NCI-H2171 treated with DMSO at 0.1 percent for 48 hours (cell line): ENCODE measurements around the gene C9orf40.

Experiments
- DNase-seq: peaks from one replicate; lab custom pipeline; 2025; lab: John Stamatoyannopoulos, UW

The C9orf40 gene, protein sequence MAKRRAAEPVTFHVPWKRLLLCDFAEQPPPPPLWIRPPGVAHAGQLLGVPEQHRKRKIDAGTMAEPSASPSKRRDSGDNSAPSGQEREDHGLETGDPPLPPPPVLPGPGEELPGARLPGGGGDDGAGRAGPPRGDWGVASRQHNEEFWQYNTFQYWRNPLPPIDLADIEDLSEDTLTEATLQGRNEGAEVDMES

DNA sequence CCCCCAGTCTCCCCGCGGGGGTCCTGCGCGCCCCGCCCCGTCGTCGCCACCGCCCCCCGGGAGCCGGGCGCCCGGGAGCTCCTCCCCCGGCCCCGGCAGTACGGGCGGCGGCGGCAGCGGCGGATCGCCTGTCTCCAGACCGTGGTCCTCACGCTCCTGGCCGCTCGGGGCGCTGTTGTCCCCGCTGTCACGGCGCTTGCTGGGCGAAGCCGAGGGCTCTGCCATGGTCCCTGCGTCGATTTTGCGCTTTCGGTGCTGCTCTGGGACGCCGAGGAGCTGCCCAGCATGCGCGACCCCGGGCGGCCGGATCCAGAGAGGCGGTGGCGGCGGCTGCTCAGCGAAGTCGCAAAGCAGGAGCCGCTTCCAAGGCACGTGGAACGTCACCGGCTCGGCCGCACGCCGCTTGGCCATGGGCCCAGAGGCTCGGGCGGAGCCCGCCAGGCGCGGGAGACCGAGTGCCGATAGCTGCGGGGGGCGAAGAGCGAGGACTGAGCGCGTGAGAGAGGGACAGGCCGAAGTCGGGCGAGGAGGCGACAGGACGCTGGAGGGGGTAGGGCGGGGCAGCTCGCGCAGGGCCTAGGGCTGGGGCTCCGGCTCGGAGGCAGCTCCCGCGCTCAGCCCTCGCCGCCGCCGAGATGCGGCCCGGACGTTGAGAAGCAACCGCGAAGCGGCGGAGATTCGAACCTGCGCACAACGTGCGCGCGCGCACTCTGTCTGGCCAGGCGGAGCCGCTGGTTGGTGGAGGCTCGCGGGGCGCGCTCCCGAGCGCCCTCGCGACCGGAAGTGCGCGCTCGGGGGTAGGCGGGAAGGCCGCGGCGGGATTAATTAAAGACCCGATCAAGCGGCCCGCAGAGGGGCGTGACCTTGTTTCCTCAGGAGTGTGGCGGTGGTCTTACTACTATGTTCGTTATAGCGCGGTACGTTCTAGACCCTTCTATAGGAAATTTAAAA lies at the start of gene C9orf40:
Gene C9orf40, minus strand, starts transcription at position 712 of the 951 bp plus-strand sequence. Its CDS starts 301 bp downstream, at position 411.
- DNase-seq: peak; percentile 81

DNA sequence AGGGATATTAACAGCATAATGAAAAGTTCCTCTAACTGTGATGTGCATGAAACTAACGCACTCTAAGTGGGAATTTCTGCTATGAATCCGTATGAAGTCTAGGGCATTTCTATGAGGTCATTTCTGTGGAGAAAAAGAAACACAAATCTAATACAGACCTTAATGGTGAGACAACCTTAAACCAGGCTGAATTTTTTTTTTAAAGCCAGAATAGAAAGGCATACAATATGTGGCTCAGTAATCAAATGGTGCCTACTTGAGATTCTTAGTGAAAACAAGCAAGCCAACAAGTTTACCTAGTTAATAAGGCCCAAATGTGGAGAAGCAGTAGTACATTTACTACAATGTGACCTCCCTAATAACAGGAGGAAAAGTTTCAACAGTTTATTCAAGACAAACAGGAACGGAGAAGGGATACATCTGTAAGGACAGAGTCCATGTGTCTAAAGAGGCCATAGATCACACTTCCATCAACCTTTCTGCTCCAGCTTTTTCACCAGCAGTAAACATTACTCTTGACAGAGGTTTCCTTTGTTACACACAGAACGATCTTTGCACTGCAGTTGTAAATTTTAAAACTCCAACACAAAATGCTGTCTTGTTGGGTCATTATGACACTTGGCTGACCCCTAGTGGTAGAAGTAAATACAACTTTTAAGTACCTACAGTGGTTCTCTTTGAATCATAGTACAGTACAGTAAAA lies 49.2 kb upstream of the C9orf40 start:
- DNase-seq: peak; percentile 70

DNA sequence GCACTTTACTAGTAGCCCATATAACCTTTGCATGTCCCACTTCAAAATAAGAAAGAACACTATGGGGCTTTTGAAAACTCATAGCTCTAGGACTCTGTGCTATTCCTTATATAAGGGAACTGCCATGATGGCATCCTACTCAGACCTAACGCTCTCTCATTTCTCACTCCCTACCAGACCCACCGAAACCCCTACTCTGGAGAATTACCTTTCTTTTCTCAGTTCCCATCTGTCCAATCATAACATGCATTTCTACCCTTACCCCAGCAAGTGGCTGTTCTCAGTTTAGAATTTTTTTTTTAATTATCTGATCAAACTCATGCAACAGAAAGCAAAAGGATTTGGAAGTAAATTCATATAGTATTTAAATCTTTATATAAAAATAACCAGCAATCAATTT lies 48.1 kb upstream of the C9orf40 start:
- no peak for DNase-seq

DNA sequence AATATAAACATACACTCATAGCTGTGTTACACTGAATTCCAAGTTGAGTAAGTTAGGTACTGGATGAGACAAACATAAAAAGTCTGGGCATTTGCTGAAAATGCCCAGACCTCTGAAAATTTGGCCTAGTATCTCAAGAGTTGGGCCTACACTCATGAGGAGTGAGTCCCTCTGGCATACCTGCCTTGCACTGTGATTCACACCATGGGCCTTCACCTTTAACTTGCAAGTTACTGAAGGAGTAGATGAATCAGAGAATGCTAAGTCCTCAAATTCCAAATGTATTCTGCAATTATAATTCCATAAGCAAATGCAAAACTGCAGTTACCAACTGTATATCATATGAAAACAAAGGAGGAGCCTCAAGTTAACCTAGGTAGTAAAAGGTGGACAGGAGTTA lies 32.3 kb upstream of the C9orf40 start:
- DNase-seq: no peak

DNA sequence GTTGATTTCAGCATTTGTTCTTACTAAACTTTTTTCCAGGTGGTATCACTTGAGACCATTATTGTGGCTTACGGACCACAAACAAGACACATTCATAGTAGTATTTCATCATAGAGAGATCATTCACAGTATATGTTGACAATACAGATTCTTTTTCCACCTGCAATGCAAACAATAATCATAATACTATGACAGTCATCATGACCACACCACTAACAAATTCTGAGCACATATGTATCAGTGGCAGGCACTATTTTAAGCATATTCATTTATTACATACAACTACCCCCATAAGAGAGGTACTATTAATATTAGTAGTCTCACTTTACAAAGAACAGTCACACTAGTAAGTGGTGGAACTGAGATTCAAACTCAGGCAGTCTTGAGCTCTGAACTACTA lies 31.0 kb upstream of the C9orf40 start:
- DNase-seq: no peak

DNA sequence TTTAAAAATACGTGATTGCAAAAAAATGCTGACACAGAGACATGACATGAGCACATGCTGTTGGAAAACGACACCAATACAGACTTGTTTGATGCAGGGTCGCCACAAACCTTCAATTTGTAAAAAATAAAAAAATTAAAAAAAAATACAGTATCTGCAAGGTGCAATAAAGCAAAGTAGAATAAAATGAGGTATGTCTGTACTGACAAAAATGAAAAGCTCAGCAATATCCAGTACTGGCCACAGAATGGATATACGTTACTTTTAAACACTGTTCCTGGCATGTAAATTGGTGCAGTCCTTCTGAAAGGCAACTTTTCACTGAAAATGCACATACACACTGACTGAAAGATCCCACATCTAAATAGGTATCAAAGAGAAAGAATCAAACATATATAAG lies 27.1 kb upstream of the C9orf40 start:
- no peak for DNase-seq

DNA sequence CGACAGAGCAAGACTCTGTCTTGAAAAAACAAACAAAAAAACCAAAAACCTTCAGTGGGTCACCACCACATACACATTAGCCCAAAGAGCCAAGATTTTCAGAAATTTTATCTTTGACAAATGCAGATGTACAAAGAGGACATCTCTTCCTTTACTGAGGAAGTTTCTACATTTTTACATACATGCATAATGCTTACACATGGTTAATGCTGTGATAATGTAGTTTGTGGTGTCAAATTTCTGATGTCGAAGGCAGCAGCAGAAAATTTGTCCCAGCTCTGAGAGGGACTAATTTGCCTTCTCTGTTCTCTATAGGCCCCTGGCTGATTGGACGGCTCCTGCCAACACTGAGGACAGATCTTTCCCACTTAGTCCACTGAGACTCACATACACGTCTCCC lies 24.6 kb upstream of the C9orf40 start:
- no peak for DNase-seq

DNA sequence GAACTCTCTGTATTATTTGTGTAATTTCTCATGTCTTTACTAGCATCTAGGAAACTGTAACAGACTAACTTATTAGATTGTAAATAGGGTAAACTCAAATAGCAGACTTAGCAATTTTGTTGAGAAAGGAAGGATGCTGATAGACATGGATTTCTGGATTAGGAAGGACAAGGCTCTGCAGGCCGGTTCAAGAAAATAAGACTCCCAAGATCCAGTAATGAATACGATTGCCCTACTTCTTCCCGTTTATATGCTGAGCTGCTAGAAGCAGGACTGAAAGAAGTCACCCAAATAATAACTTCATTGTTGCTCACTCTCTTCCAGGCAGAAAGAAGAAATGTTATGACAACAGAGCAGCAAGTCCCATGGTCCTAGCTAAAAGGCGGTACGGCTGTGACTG lies 22.8 kb upstream of the C9orf40 start:
- no peak for DNase-seq

DNA sequence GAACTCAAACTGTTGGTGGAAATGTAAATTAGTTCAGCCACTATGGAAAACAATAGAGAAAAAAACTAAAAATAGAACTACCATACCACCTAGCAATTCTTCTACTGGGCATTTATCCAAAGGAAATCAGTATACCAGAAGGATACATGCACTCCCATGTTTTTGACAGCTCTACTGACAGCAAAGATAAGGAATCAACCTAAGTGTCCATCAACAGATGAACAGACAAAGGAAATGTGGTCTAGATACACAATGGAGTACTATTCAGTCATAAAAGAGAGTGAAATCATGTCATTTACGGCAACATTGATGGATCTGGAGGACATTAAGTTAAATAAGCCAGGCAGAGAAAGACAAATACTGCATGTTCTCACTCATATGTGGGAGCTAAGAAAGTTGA lies 21.8 kb upstream of the C9orf40 start:
- DNase-seq: no peak

DNA sequence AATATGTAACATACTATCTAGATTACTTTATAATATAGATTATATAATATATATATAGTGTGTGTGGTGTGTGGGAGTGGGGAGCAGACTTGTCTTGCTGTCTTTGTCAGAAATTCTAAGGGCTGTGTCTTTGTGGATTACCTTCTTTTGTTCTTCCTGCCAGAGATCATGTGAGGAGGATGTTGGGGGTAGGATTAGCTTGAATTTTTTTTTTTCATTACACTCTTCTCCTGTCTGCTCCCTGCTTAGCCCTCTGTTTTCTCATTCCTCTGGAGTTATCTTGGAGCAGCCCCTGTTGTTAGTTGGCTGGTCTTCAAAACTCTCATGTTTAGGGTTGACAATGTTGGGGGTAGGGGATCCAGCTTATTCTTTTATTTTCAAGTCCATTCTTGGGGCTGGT lies 21.0 kb upstream of the C9orf40 start:
- DNase-seq: no peak

DNA sequence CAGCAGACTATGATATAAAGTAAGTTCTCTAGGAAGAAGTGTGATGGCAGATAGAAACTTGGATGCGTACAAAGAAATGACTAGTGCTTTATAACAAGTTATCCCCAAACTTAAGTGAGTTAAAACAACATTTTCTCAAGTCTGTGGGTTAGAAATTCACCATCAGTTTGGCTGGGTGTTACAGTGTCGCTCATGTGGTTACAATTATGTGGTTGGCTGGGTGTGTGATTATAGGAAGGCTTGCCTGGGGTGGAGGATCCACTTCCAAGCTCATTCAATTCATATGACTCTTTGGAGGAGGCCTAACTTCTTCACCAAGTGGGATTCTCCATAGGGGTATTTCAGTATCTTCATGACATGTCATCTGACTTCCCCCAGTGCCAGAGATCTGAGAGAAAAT lies 10.3 kb upstream of the C9orf40 start:
- no peak for DNase-seq

DNA sequence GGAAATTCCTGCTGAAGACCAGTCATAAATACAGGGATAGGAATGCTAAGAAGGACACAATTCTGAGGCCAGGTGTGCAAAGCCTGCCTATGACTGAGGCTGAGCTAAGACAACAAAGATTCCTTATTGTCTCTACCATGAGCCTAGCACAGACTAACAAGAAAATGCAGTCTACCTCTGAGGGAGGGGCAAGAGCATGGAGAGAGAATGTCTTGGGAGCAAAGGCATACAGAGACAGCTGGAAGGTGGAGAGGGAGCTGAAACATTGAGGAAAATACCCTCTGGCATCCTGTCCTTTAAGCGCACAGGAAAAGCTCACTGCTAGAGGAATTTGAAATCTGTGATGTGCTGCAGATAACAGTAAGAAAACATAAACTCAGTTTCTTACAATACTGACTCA lies 8.8 kb upstream of the C9orf40 start:
- DNase-seq: no peak

DNA sequence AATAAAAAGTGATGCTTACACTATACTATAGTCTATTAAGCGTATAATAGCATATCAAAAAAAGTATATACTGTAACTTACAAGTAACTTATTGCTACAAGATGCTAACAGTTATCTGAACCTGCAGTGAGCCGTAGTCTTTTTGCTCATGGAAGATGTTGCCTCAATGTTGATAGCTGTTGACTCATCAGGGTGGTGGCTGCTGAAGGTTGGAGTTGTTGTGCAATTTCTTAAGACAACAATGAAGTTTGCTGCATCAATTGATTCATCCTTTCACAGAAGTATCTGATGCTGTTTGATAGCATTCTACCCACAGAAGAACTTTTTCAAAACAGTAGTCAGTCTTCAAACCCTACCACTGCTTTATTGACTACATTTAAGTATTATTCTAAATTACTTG lies 7.8 kb upstream of the C9orf40 start:
- DNase-seq: no peak

DNA sequence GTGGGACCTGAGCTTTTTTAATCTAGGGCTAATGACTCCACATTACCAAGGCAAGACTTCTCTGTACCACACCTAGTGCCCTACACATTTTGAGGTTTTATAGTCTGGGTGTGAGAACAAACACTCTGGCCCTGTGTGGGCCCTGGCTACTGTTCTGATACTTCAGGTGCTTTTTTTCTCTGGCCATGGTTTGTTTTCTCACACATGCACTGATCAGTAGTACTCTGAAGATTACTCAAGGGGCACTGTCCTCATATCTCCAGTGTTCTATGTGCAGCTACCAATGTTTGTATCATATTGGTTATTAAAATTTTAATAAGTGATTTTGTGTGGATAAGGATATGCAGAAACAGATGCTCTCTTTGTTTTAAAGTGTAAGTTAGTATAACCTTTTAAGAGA lies 5.9 kb upstream of the C9orf40 start:
- DNase-seq: no peak

DNA sequence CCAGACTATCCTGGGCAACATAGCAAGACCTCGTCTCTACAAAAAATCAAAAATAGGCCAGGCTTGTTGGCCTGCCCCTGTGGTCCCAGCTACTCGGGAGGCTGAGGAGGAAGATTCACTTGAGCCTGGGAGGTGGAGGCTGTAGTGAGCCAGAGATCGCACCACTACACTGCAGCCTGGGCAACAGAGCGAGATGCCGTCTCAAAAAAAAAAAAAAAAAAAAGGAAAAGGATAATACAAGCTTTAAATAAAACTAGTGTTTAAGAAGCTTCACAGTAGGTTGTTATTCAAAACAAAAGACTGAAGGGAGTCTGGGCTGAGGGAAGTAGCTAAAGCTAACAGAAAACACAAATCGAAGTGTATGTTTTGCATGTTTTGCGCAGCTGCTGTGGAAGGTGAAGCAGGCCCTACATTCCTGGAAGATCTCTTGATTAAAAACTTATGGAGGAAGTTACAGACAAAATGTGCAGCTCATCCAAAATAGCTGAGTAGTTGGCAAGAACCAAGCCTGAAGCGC lies 581 bp upstream of the C9orf40 start:
- DNase-seq: no peak

DNA sequence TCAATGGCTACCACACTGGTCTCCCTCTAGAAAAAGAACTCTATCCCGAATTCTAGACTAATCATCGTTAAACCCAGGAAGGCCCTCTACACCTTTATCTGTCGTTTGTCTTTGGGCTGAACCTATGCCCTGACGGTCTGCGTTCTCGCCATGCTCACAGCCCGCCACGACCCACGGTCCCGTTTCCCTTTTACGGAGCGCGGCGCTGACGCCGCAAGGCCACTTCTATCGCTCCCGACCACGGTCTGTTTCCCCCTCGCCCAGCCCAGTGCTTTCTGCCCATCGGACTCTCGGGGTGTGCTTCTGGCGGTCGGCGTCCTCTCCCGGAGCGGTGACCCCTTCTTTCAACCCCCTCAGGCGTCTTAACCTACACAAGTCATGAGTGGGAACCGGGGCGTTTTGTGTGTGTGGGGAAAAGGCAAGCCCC lies 974 bp downstream of the C9orf40 start:
- peak; percentile 44 for DNase-seq

DNA sequence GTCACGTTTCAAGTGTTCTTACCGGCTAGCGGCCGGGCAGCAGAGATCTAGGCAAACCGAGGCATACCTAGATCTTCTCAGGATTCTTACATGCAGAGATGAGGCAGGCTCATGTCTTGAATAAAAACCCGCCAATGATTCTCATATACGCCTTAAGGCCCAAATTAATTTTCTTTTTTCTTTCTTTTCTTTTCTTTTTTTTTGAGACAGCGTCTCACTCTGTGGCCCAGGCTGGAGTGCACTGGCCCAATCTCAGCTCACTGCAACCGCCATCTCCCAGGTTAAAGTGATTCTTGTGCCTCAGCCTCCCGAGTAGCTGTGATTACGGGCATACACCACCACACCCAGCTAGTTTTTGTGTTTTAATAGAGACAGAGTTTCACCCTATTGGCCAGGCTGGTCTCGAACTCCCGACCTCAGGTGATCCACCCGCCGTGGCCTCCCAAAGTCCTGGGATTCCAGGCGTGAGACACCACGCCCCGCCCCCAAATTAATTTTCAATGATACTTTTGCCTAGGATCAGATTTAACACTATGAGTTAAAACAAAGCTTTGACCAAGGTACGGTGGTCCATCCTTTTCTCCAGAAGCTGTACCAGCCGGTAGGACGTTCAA lies 1.5 kb downstream of the C9orf40 start:
- DNase-seq: no peak

DNA sequence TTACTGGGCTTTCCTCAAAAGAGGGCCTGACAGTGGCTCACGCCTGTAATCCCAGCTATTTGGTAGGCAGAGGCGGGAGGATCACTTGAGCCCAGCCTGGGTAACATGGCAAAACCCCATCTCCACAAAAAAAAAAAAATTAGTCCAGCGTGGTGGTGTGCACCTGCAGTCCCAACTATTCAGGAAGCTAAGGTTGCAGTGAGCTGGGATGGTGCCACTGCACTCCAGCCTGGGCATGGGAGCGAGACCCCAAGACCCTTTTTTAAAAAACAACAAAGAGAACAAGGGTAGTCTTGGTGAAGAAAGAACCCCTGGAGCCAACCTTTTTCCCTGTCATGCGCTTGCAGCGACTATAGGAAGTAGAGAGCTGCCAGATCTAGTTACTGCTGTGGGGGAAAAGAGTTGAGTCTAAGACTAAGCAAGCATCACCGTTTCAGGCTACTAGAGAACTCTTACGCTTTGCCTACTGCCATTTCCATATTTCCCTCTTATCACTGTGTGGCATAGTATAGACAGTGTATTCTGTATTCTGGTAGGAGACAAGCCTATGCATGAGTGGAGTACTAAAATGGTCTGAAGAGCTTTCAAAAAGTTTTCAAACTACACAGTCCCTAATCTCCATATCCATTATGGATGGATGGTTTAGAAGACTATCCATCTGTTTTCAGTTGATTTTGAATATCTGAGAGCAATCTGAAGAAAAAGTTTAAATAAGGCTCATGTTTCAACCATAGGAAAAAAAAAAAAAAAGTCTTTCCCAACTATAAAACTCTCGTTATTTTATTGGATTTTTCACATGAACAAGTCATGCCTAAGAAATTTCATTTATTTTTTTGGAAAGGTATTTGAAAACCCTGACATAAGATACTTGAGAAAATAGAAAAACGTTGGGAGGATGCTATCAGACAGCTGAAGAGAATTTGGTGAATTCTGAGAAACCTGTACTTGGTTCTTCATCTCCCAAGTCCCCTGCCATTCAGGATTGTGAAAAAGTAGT lies 2.6 kb downstream of the C9orf40 start:
- DNase-seq: peak; percentile 31

DNA sequence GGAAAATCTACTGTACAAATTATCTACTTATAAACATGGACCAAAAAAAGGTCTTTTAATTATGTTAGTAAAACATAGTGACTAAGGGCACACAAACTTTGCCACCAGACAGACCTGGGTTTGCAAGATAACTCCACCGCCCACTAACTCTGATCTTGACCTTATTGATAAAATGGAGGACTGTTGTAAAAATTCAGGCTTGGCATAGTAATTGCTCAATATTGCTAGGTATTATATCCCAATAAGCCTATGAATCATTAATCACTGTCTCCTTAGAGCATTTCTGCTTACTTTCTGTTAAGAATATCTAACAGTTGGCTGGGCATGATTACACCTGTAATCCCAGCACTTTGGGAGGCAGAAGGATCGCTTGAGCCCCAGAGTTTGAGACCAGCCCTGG lies 3.8 kb downstream of the C9orf40 start:
- DNase-seq: no peak

DNA sequence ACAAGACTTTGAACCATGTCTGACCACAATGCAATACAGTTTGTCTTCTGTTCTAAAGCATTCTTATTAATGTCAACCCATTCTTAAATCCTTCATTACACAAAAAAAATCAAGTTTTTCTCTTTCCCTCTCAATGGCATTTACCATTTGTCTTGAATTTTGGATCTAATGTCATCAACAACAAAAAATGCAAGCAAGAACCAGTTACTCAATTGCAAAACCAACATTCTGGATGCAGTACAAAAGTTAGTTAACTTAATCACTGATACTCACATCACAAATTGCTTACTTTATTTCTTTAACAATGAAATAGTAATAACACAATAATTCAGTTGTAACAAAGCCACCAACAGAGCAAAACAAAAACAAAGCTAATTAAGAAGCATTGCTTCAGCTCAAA lies 6.0 kb downstream of the C9orf40 start:
- no peak for DNase-seq

DNA sequence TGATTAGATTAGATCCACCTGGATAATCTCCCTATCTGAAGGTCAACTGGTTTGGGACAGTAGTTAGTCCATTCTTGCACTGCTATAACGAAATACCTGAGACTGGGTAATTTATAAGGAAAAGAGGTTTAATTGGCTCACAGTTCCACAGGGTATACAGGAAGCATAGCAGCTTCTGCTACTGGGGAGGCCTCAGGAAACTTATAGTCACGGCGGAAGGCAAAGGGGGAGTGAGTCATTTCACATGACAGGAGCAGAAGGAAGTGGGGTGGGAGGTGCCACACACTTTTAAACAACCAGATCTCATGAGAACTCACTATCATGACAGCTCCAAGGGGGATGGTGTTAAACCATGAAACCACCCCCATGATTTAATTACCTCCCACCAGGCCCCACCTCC lies 9.9 kb downstream of the C9orf40 start:
- DNase-seq: no peak
